Mucosa of descending colon (tissue), 3 donors: ENCODE measurements around the gene CAPSL. TPM values are rescaled to one million over a fixed set of nuclear protein-coding genes. Genes with fewer than 3 reads are reported as not detected.
"Not testable (repeated sequence)": the region's sequence is repeated elsewhere in the genome, so short reads cannot be mapped to it uniquely, and the experiment has no call there.

Experiments
- ATAC-seq: fragments of 200-7000 bp; cut with Tn5 transposase; one replicate; pipeline ENCODE4 v1.9.1; 2020; ENCODE audit warnings: mild to moderate bottlenecking, moderate library complexity
- DNase-seq, 3 donors: peaks; one replicate each; pipeline ENCODE4 v3.0.0-alpha.2; 2020
- H3K36me3 ChIP-seq: fragments of 200-600 bp; one replicate; pipeline ENCODE4 v1.8.0; 2021; ENCODE audit warnings: low read depth, mild to moderate bottlenecking
- H3K4me1 ChIP-seq: fragments of 200-600 bp; one replicate; pipeline ENCODE4 v1.8.0; 2021; ENCODE audit warnings: low read depth, mild to moderate bottlenecking
- H3K4me3 ChIP-seq: fragments of 200-600 bp; one replicate; pipeline ENCODE4 v1.8.0; 2021; ENCODE audit warnings: mild to moderate bottlenecking
- H3K9me3 ChIP-seq: fragments of 200-600 bp; one replicate; pipeline ENCODE4 v1.8.0; 2021; ENCODE audit warnings: mild to moderate bottlenecking
- intact Hi-C, 2 donors: fragments of 100-400 bp; cut with DNase I in 1 of 2; cut with micrococcal nuclease in 1 of 2; formaldehyde crosslinking; loops; one replicate each; pipeline versions ENCODE4 v1.11.0 to v1.11.1; 2022; cut with DNase I, micrococcal nuclease
- total RNA-seq, 3 donors: library from RNA; stranded (reverse); fragmentation: NEBNext Ultra II Directional in 2 of 3; extraction: Animal tissue kit (Norgen Biotek cat#: 25700) in 2 of 3; gene quantifications; one replicate each; pipeline versions ENCODE4 v1.2.1 to v1.2.4, GENCODE V29; 2021 to 2023
- TF ChIP-seq, protein P1 (sequence below): fragments of 200-600 bp; IDR thresholded peaks from one replicate; pipeline ENCODE4 v1.8.0; 2022; ENCODE audit warnings: antibody characterized with exemption, mild to moderate bottlenecking
- donor health status: DM: no; HTN: no; CAD: no; lungs with moderate emphysema.
- donor health status: DM: no; HTN: no; CAD: no.
- donor health status: DM: no; HTN: yes; CAD: no.

Gene CAPSL
- total RNA-seq, 3 donors from 2014 or later = not detected

DNA sequence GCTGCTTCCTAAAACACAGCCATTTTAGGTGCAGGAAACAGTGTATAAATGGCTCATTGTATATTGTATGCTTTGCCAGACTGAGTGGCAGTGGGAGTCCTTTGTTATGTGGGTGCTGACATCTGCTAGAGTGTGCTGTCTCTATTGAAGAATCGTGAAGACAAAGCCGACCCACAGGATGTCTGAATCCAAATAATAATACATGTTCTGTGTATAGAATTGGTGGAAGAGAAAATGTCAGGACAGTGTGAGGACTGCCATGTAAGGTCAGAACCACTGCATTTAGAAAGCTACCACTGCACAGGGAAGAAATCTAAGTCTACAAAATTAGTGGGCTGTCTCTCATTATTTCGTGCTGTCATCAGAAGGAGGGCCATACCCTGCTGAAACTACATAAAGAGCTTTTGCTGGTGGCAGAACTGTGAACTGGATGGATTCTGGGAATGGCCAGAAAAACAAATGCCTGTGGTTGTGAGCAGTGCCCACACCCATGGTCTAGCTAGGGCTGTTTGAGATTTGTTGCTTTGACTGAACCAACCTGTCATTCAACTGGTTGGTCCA lies 79.2 kb downstream of the CAPSL start:
- Histone ChIP-seq H3K9me3 (no peaks in the 10 kb centered on the region), H3K4me1 (no peaks in the 10 kb centered on the region), H3K4me3 (no peak overlapping the region), H3K36me3 (no peaks in the 10 kb centered on the region)
- ATAC-seq = no peak
- TF ChIP-seq, protein P1, sequence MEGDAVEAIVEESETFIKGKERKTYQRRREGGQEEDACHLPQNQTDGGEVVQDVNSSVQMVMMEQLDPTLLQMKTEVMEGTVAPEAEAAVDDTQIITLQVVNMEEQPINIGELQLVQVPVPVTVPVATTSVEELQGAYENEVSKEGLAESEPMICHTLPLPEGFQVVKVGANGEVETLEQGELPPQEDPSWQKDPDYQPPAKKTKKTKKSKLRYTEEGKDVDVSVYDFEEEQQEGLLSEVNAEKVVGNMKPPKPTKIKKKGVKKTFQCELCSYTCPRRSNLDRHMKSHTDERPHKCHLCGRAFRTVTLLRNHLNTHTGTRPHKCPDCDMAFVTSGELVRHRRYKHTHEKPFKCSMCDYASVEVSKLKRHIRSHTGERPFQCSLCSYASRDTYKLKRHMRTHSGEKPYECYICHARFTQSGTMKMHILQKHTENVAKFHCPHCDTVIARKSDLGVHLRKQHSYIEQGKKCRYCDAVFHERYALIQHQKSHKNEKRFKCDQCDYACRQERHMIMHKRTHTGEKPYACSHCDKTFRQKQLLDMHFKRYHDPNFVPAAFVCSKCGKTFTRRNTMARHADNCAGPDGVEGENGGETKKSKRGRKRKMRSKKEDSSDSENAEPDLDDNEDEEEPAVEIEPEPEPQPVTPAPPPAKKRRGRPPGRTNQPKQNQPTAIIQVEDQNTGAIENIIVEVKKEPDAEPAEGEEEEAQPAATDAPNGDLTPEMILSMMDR = no peak
- intact Hi-C loops = no loop called here
- no peak for DNase-seq

DNA sequence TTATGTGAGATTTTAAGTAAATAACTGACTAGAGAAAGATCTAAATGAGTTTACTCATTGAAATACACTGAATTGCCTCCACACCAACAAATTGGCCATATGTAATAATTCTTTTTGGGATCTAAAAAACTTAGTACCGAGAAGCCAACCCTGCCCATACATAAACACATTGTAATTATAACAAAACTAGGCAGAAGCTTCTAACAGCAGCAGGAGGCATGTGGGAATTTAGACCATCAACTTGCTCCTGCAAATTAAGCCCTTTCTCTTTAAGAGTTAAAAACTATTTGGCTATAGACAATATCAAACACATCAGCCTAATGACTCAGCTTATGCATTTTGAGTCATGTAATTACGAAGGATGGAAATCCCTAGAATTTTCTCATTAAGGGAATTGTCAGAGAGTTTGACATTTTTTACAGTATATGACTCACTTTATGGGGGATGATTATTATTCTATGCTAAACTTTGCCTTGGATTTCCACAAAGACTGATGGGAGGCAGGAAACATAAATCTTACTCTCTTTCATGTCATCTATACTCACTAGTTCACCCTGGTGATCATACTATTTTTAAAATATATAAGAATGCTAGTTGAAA lies 80.7 kb downstream of the CAPSL start:
- Histone ChIP-seq H3K4me3 (no peak overlapping the region), H3K4me1 (no peaks in the 10 kb centered on the region), H3K9me3 (no peaks in the 10 kb centered on the region), H3K36me3 (no peaks in the 10 kb centered on the region)
- DNase-seq (no peak), ATAC-seq (no peak)
- intact Hi-C loops = no loop called here
- TF ChIP-seq, protein P1 = no peak

DNA sequence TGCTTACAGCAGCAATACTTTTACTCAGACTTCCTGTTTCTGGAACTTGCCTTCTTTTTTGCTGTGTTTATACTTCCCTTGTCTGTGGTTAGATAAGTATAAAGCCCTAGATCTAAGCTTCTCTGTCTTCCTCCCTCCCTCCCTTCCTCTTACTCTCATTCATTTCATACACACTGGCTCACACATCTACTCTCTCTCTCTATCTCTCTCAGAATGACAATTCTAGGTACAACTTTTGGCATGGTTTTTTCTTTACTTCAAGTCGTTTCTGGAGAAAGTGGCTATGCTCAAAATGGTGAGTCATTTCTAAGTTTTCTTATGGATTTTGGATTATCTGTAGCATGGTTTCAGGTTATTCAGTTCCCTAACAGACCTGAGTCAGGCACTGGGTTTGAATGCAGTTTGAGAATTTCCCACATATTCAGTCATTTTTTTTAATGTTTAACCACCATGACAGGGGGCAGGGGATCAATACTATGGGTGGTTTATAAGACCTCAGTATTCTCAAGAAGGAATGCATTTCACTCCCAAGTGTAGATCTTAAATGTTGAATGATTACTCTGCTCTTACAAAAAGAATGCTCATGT lies 81.6 kb downstream of the CAPSL start, which contains the start of gene IL7R:
Gene IL7R (plus strand): TSS at position 127 of the 587 bp plus-strand sequence. CDS start 87 bp downstream, at position 214.
- TF ChIP-seq, protein P1 = no peak
- intact Hi-C loops = no loop called here
- H3K36me3 ChIP-seq = no peaks in the 10 kb centered on the region
- H3K4me3 ChIP-seq = no peak within 1 kb of the TSS
- no peaks in the 10 kb centered on the region for H3K9me3 ChIP-seq
- no peaks in the 10 kb centered on the region for H3K4me1 ChIP-seq
- ATAC-seq = peak; percentile 66
- DNase-seq = no peak

DNA sequence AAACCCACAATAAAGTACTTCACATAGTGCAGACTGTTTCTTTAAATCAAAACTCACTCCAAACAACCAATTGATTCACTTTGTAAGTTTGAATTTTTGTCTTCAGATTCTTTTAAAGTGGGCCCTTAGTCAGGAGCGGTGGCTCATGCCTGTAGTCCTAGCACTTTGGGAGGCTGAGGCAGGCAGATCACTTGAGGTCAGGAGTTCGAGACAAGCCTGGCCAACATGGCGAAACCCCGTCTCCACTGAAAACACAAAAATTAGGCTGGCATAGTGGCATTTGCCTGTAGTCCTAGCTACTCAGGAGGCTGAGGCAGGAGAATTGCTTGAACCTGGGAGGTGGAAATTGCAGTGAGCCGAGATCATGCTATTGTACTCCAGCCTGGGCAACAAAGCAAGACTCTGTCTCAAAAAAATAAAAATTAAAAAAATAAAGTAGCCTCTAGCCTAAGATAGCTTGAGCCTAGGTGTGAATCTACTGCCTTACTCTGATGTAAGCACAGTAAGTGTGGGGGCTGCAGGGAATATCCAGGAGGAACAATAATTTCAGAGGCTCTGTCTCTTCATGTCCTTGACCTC lies 82.1 kb downstream of the CAPSL start:
- H3K36me3 ChIP-seq, H3K4me3 ChIP-seq, intact Hi-C loops, H3K9me3 ChIP-seq, ATAC-seq, H3K4me1 ChIP-seq, DNase-seq: not testable (repeated sequence)

DNA sequence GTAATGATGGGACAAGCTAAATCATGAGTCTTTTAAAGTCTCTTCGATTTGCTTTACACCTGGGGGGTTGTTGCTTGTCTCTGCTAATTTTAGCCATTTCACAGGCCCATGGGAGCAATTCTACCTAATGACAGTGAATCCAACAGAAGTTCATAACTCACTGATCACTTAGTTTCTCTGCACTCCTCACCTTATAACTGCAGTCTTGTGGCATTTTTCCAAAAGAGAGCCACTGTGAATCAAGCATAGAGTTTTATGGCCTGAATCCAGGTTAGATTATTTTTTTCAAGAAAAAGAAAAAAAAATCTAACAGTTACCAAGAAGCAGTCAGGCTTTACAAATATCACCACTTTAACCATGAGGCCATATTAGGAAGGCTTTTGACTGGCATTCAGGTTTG lies 83.2 kb downstream of the CAPSL start:
- Histone ChIP-seq H3K36me3 (no peaks in the 10 kb centered on the region), H3K4me3 (no peak overlapping the region), H3K9me3 (no peaks in the 10 kb centered on the region), H3K4me1 (no peaks in the 10 kb centered on the region)
- DNase-seq (no peak), ATAC-seq (no peak)
- TF ChIP-seq, protein P1 = no peak
- intact Hi-C loops = no loop called here

Other genes with a start within 250 kb of the CAPSL start
- gene IL7R, start 81.7 kb downstream of the CAPSL start, total RNA-seq = 10 to 100 TPM in 2 of 3 donors, 1 to 10 TPM in 1; 6.6 to 16.9 (median 10.4) TPM
- gene UGT3A1, start 52.8 kb upstream of the CAPSL start, total RNA-seq = not detected
- gene UGT3A2, start 128.3 kb upstream of the CAPSL start, total RNA-seq = under 1 TPM in 1 of 3 donors, not detected in 2; 0.47 TPM
- gene LMBRD2, start 213.3 kb upstream of the CAPSL start, total RNA-seq = 10 to 100 TPM; 14.8 to 18.0 (median 16.7) TPM
- 10 to 100 TPM; 11.6 to 24.2 (median 16.5) TPM for gene SKP2, start 213.5 kb upstream of the CAPSL start, total RNA-seq